Tibial nerve (tissue), 4 donors: ENCODE results near the gene ZFPL1. TPM values are rescaled to one million over a fixed set of nuclear protein-coding genes. Genes with fewer than 3 reads are reported as not detected.

Experiments used
- DNase-seq, 2 donors: peaks; one replicate each; pipeline ENCODE4 v3.0.0-alpha.2; 2019; ENCODE audit warnings: low spot score in 2 of 2
- H3K27ac ChIP-seq, 4 donors: fragments of 200-600 bp; sonication (generic) in 3 of 4; one replicate each; pipeline ENCODE4 v1.5.1; 2017 to 2019; ENCODE audit warnings: mild to moderate bottlenecking in 1 of 4
- H3K27me3 ChIP-seq, 2 donors: fragments of 200-600 bp; sonication (generic) in 1 of 2; one replicate each; pipeline versions ENCODE4 v1.5.1 to v1.6.0; 2017 to 2019
- H3K36me3 ChIP-seq, 3 donors: fragments of 200-600 bp; sonication (generic); one replicate each; pipeline ENCODE4 v1.5.1; 2018 to 2019
- H3K4me1 ChIP-seq, 4 donors: fragments of 200-600 bp; sonication (generic) in 3 of 4; one replicate each; pipeline ENCODE4 v1.5.1; 2017 to 2019
- H3K4me3 ChIP-seq, 4 donors: fragments of 200-600 bp; sonication (generic) in 3 of 4; one replicate each; pipeline ENCODE4 v1.5.1; 2017 to 2019; ENCODE audit warnings: mild to moderate bottlenecking in 1 of 4, moderate library complexity in 1 of 4
- H3K9me3 ChIP-seq, 4 donors: fragments of 200-600 bp; sonication (generic) in 3 of 4; one replicate each; pipeline ENCODE4 v1.5.1; 2017 to 2019
- EP300 ChIP-seq, 2 donors: sonication (generic); formaldehyde crosslinking; IDR thresholded peaks; one replicate each; pipeline ENCODE4 v1.6.1; 2017; ENCODE audit warnings: antibody characterized with exemption in 2 of 2, mild to moderate bottlenecking in 1 of 2
- POLR2A ChIP-seq, 2 donors: fragments of 450-650 bp; IDR thresholded peaks; one replicate each; pipeline ENCODE4 v1.6.1; 2017; ENCODE audit warnings: antibody characterized with exemption in 2 of 2, mild to moderate bottlenecking in 2 of 2, moderate library complexity in 2 of 2
- WGBS, 2 donors: methylation state at CpG; one replicate each; pipeline ENCODE4 v1.1.5; 2018; 5-methylcytosine and 5-hydroxymethylcytosine counted together
- total RNA-seq, 4 donors: library from RNA; depleted of rRNA; stranded (reverse); fragments of >200 nt; gene quantifications; one replicate each; pipeline ENCODE4 v1.1.0, GENCODE V29; 2016
- TF ChIP-seq, protein P1 (sequence below), 5 experiments: fragments of 200-600 bp in 3 of 5; fragments of 450-650 bp in 2 of 5; sonication (generic) in 3 of 5; IDR thresholded peaks; one replicate each; pipeline ENCODE4 v1.5.1; 2016 to 2019; ENCODE audit warnings: antibody characterized with exemption in 5 of 5, mild to moderate bottlenecking in 3 of 5, moderate library complexity in 2 of 5

ZFPL1 gene
- total RNA-seq, 4 donors from 2014 or later, result 28.0 to 48.3 (median 35.1) TPM

DNA sequence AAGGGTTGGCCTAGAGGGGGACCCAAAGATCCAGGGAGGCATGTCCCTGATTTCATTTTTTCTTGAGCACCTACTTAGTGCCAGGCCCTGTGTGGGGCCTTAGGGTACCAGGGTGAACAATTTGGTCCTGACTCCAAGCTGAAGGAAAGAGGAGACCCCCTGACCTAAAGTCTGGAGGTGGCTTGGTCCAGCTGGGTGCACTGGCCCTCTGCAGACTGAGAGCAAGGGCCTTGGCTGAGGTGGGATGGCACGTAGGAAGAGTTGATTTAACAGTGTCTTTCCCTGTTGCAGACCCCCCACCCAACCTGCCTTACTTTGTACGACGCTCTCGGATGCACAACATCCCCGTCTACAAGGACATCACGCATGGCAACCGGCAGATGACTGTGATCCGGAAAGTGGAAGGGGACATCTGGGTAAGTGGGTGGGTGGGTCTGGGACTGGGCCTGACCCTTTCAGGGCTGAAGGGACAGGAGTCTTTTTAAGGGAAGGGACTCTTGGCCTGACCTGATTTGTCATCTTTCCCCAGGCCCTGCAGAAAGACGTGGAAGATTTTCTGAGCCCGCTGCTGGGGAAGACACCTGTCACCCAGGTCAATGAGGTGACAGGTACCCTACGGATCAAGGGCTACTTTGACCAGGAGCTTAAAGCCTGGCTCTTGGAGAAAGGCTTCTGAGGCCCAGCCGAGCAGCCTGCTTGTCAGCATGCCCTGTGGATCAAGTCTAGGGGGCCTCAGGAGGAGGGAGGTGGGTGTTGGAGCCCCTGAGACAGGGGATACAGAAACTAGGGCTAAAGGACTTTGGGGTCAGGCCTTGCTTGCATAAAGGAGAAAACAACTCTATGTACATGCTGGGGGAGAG is 41.4 kb downstream of the ZFPL1 start:
- no peak overlapping the region for H3K4me3 ChIP-seq
- H3K27ac ChIP-seq, result no peak overlapping the region
- DNase-seq, result no peak
- H3K27me3 ChIP-seq, result no peaks in the 10 kb centered on the region
- 87 to 89% methylated on average over 12 of the region's 12 CpGs for WGBS, 2 donors
- peaks cover 0 to 27% (median 9%) of the 10 kb centered on the region in 4 donors for H3K4me1 ChIP-seq
- peaks cover 0 to 69% (median 48%) of the 10 kb centered on the region in 3 donors for H3K36me3 ChIP-seq
- TF ChIP-seq POLR2A (IDR thresholded peaks at IDR 0.05) (no peak), EP300 (IDR thresholded peaks at IDR 0.05) (no peak)
- TF ChIP-seq, protein P1, sequence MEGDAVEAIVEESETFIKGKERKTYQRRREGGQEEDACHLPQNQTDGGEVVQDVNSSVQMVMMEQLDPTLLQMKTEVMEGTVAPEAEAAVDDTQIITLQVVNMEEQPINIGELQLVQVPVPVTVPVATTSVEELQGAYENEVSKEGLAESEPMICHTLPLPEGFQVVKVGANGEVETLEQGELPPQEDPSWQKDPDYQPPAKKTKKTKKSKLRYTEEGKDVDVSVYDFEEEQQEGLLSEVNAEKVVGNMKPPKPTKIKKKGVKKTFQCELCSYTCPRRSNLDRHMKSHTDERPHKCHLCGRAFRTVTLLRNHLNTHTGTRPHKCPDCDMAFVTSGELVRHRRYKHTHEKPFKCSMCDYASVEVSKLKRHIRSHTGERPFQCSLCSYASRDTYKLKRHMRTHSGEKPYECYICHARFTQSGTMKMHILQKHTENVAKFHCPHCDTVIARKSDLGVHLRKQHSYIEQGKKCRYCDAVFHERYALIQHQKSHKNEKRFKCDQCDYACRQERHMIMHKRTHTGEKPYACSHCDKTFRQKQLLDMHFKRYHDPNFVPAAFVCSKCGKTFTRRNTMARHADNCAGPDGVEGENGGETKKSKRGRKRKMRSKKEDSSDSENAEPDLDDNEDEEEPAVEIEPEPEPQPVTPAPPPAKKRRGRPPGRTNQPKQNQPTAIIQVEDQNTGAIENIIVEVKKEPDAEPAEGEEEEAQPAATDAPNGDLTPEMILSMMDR (IDR thresholded peaks at IDR 0.05), result no peak
- no peaks in the 10 kb centered on the region for H3K9me3 ChIP-seq

- TF ChIP-seq, protein P1 (IDR thresholded peaks at IDR 0.05), result no peak
- TF ChIP-seq EP300 (IDR thresholded peaks at IDR 0.05) (no peak), POLR2A (IDR thresholded peaks at IDR 0.05) (no peak)
- Histone ChIP-seq H3K36me3 (peaks cover 0 to 76% (median 51%) of the 10 kb centered on the region in 3 donors), H3K27me3 (no peaks in the 10 kb centered on the region), H3K4me3 (no peak overlapping the region), H3K4me1 (peaks cover 0 to 24% (median 0%) of the 10 kb centered on the region in 4 donors), H3K9me3 (no peaks in the 10 kb centered on the region), H3K27ac (no peak overlapping the region)
- no peak for DNase-seq
- 67 to 76% methylated on average over 4 to 6 of the region's 6 CpGs for WGBS, 2 donors
Observed at GRCh38 chr11:65126624-65127274, 42.7 kb downstream of the ZFPL1 start.

DNA sequence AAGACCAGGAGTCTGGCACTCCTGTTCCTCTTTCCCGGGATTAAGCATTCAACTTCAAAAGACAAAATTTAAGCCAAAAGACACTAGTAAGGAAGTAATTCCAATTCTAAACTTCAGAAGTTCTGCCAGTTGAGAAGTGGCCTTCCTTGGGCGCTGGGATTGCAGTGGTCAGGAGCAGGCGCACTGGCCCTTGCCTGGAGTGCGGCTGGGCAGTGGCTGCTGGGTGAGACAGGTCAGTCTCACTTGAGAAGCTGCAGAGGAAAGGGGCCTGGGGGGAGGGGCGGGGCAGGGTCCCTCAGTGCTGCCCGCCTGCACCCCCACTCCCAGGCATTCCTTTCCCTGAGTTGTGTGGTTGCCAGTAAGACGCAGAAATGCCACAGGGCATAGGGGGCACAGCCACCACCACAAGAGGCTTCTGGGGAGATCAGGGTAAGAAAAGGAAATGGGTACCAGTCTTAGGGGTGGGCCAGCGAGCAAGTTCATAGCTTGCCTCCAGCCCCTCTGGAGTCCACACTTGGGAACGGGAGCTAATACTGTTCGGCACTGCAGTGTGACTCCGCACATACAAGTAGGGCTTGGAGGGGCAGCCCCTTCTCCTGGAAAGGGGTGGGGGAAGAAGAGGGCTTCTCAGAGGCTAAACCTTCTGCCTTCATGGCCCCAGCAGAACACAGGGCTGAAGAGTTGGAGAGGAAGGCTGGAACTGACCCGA is 43.6 kb downstream of the ZFPL1 start:
- no peak for DNase-seq
- Histone ChIP-seq H3K36me3 (peaks cover 0 to 85% (median 53%) of the 10 kb centered on the region in 3 donors), H3K9me3 (no peaks in the 10 kb centered on the region), H3K27me3 (no peaks in the 10 kb centered on the region), H3K4me3 (no peak overlapping the region), H3K27ac (no peak overlapping the region), H3K4me1 (peaks cover 0 to 30% (median 2%) of the 10 kb centered on the region in 4 donors)
- WGBS, 2 donors, result 71 to 78% methylated on average over 12 of the region's 12 CpGs
- no peak for TF ChIP-seq EP300 (IDR thresholded peaks at IDR 0.05)
- TF ChIP-seq POLR2A (IDR thresholded peaks at IDR 0.05), result no peak
- TF ChIP-seq, protein P1 (IDR thresholded peaks at IDR 0.05), result no peak

DNA sequence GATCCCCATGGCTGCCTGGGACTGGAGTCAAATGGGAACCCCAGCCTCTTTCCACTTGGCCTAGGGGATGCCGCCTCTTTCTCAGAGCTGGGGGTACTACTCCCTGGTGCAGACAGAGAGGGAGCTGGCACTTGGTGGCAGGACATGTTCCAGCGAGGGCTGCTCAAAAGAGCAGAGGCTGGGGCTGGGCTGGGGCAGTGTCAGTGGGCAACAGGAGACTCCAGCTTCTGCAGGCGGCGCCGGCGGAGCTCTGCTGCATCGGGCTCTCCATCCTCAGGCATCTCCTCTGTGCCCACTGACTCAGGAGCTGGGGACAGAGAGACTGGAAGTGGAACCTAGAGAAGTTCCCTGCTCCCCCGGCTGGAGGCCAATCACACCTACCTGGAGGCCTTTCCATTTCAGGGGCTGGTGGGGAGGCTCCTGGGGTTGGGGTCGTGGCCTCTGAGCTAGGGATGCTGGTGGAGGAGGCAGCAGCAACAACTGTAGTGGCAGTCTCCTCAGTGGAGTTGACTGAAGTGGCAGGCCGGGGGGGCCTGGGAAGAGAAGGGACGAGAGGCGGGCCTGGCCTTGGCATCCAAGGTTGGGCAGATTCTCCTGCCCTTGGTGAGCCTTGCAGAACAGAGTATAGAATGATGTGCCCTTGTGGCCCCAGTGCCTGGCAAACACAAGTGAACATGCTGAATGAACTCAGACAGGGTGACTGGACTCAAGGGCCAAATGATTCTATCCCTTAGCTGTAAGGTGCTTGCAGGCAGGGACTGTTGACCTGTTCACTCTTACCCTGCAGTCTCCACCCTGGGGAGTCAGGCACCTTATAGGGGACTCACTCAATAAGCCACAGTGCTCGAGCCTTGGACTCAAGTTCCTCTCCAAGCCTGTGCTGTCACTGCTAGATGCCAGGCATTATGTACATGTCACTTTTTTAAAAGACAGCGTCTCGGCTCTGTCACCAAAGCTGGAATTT is 44.4 kb downstream of the ZFPL1 start:
- TF ChIP-seq, protein P1 (IDR thresholded peaks at IDR 0.05), result no peak
- TF ChIP-seq EP300 (IDR thresholded peaks at IDR 0.05) (no peak), POLR2A (IDR thresholded peaks at IDR 0.05) (no peak)
- Histone ChIP-seq H3K4me1 (peaks cover 0 to 30% (median 10%) of the 10 kb centered on the region in 4 donors), H3K27ac (no peak overlapping the region), H3K9me3 (no peaks in the 10 kb centered on the region), H3K27me3 (no peaks in the 10 kb centered on the region), H3K4me3 (no peak overlapping the region), H3K36me3 (peaks cover 0 to 89% (median 56%) of the 10 kb centered on the region in 3 donors)
- WGBS, 2 donors, result 77 to 80% methylated on average over 15 of the region's 15 CpGs
- no peak for DNase-seq
